GM19455 (cell line): ENCODE measurements around the gene DGKZ.

Source experiments
- ATAC-seq: cut with Tn5 transposase; IDR thresholded peaks from one replicate; pipeline ENCODE4 v1.9.1; 2021; ENCODE audit not compliant: unreplicated experiment

The DGKZ gene

DNA sequence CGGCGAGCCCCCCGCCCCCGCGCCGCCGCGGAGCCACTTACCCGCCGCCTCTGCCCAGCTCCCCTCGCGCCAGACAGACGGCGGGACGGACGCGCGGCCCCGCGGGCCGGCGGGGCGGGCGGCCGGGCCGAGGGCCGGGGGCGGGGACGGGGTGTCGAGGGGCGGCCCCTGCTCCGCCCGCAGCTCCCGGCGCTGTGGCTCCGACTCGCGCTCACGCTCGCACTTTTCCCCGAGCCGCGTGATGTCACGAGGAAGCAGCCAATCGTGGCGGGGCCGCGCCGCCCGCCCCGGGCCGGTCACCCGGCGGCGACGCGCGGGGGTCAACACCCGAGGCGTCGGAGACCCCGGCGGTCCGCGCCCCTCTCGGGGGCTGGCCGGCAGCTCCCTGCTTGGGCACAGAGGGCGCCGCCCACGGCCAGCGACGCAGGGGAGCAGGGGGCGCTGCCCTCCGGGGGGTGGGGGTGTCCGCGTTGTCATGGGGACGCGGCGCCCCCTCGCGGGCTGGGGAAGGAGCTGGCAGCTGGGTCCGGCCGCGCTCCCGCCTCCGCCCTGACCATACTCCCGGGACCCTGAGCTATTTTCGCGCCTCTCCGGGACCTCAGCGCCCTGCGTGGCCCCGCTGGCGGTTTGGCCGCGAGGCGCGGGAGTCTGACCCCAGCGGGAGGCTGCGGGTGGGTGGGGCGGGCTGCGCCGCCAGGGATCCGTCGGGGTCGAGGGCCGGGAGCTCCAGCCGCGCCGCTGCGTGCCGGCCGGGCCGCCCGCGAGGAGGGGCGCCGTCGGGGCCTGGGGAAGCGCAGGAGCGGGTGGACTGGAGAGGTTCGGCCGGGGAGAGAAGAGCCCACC lies 44.5 kb downstream of the DGKZ start, which contains the start of gene CHRM4:
CHRM4 (minus strand) TSS at position 199 of the 843 bp plus-strand sequence. CDS start 5,219 bp downstream, outside the sequence.
- no peak for ATAC-seq

DNA sequence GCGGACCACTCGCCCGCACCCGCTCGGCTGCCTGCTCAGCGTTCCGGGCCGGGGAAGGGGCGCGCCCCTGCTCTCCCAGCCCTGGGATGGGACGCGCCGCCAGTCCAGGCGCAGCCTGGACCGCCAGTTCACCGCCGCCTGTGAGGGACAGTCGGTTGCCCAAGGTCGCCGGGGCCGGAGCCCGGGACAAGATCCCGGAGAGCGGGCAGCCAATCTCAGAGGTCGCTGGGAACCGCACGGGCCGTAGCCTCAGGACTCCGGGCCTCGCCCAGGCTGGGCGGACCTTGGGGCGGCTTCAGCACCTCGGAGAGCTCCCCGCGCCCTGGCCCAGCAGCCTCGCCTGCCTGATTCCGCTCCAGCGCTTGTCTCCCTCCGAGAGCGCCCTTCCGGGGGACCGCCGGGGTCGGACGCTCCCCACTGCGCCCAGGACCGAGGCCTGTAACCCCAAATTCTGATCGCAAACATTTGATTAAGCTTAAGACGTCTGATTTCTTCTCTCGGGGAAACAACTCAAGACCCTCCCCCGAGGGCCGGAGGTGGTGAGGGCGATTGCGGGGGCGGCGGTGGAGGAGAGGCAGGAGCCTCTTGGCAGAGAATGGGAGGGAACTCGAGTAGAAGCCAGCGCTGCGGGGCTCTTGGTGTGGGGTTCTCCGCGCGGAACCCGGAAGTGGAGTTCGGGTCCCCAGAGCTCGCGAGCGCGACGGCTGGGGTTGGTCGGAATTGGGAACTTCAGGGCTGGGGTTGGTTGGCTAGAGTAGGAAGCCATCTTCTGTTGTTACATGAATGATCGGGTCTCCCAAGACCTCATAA lies 45.4 kb downstream of the DGKZ start:
- ATAC-seq, result peak; percentile 55

DNA sequence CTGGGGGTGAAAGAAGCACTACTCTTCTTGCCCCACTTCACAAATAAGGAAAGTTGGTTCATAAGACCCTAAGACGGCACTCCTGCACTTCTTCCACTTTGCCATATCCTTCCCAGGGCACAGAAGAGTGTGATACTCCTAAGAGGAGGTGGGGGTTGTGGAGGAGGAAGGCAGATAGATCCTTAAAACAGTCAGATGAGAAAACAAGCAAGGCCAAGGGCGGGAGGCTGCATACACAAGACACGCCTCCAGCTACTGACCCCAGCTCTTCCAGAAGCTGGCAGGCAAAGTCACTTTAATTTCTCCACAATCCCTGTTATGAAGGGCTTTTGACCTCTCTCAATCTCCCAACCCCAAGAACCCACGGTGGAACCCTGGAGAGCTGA lies 46.0 kb downstream of the DGKZ start:
- ATAC-seq, result no peak

DNA sequence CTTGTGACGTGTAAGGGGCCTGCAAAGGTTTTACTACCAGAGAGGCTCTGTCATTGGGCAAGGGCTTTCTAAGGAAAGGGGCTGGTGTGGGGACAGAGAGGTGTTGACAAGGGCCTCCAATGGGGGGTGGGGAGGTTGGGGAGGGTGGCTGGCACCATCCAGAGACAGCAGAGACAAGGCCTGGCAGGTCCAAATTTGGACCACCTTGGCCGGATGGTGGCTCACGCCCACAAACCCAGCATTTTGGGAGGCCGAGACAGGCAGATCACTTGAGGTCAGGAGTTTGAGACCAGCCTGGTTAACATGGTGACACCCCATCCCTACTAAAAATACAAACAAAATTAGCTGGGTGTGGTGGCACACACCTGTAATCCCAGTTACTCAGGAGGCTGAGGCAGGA lies 46.5 kb downstream of the DGKZ start:
- ATAC-seq, result no peak

DNA sequence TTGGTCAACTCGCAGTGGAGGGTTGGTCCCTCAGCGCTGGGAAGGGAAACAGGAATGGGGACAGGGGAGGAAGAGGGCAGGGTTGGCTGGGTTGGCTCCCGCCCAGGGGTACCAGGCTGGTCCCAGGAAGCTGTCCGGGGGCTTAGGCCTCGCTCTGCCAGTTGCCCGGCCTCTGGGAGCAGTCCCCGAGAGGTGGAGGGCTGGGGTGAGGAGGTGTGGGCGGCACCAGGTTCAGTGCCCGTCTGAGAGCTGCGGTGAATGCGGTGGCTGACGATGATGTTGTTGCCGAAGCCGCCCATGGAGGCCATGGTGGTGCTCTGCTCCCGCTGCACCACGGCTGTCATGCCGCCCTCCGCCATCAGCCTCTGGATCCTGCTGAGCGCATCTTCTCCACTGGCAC lies 50.3 kb downstream of the DGKZ start:
- no peak for ATAC-seq

DNA sequence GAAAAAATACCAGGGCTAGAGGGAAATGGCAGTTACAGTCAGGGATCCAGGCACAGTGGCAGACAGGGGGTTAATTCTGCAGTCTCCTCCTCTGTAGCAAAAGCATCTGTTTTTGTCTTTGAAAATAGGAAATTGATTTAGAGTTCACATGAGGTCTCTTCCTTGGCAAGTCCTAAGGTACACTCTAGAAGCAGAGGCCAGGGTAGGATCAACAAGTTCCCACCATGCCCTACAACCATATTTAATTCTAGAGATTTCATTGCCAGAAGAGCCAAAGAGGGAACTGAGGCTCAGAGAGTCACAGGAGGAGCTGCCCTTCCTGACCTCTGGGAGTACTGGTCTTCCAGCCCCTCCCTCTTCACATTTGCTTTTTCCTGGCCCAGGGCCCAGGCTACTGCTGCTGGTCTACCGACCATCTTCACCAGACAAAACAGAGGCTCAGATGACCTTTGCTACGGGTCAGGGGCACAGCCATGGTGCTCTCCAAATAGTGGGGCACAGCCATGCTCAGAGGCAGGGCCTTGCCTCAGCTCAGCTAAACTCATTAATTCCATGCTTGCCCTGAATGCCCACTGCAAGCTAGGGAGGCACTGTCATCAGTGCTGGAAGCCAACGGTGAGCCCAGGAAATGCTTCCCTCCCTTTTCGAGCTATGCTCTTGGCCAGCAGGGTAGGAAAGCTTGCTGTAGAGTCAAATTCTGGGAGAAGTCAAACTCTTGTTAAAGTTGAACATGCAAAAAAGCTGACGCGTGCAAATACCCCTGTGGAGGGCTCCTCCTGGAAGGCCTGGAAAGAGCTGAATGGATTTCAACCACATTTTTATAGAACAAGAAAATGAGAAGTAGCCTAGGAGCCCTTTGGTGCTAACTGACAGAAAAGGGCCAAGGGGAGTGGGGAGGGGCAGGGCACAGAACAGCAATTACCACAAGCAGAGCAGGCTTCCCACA lies 56.0 kb downstream of the DGKZ start:
- ATAC-seq, result no peak

DNA sequence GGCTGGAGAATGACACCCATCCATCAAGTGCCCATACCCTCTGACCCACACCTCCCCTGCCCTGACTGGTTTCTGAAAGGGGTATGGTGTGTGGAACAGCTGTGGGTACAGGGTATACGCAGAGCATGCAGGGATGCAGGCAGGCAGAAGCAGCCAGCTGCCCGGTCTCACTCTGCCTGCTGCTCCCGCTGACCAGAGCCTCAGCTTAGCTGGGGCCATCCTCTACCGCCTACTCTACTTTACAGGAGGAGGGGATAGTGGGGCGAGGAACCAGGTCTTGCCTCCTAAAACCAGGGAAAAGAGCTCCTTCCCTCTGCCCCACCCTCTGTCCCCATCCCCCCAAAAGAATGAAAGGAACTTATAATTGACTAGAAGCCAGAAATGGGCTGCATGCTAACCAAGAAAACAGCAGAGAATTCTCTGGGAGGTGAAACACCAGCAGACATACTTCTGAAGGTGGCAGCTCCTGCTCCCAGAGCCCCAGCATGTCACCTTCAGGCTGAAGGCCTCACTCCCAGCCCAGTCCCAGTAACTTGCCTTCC lies 57.3 kb downstream of the DGKZ start:
- ATAC-seq, result no peak

DNA sequence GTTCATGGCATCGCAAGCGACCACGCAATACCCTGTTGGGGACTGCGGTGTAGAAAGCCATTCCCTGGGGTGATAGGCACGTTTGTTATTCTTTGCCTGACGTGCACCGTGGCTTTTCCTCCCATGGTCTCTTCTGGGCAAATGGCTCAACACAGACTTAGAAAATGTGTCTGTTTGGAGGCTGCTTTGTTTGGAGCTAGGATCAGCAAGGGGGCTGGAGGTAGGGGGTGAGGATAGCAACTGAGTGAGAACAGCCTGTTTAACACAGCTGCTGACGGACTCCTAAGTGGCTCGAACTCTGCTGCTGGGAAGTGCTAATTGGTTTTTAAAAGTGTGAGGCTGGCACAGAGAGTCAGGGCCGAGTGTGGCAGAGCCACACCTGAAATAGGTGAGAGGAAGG lies 60.4 kb downstream of the DGKZ start:
- ATAC-seq, result no peak

DNA sequence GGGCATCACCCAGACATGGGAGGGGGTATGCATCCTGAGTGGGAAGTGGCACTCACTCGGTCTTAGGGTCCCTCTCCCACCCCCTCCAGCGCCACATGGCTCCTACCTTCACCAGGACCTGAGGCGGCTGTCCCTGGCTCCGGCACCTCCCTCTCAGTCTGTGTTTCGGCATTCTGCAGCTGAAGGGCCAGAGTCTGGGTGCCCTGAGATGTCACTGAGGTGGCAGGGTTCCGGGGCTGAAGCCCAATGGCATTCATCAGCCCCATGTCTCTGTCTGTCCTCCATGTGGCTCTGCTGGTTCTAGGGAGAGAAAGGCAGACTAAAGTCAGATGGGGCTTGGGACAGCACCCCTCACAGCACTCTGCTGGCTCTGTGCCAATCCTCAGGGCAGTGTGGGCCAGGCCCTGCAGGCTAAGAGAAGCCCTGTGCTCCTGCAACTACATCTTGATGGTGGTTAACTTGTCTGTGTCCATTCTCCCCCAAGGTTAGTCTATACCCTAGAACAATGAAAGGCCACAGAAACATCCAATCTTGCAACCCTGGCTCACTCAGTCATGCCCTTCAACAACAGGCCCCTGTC lies 61.2 kb downstream of the DGKZ start:
- no peak for ATAC-seq

DNA sequence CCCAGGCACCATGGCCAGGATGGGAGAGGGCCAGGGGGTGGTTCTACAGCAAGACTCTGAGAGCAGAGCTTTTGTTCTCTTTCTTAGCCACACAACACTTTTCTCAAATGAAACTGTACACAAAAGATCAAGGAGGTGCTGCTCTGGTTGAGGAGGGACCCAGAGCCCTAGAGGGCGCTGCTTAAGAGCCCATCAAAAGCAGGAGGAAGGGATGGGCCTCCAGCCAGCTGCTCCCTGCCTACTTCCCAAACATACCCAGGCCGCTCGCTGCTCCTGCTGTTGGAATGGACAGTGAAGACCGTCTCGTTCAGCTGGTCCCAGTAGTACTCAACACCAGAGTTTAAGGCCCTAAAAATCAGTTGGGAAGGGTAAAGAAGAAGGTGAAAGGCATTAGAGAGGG lies 62.8 kb downstream of the DGKZ start:
- ATAC-seq, result no peak

DNA sequence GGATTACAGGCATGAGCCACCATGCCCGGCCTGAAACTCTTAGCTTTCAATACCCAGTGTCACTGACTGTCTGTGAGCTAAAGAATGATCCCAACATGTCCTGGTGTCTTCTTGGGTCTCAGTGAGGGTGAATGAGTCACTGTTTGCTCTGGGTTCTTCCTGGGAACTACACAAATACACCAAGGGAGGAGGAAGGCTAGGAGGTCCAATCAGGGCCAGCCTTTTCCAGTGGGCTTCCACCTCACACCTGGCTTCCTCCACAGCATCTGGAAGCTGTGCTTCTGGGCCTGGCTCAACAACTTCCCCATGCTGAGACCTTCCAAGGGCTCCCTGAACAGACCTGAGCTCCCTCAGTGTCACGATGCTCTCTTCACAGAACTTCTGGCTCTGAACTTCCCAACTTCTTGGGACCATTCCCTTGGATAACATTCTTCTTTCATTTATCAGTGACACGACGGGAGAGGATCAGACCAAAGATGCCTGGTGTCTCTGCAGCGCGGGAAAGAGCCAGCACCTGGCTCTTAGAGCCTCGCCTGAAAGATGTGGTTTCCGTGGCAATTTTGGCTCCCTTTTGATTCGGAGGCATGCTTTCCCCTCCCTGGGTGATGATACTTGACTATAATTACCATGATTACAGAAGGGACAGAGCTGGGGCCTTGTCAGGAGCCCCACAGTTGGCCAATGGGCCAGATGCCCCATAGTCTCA lies 66.7 kb downstream of the DGKZ start:
- ATAC-seq, result no peak

DNA sequence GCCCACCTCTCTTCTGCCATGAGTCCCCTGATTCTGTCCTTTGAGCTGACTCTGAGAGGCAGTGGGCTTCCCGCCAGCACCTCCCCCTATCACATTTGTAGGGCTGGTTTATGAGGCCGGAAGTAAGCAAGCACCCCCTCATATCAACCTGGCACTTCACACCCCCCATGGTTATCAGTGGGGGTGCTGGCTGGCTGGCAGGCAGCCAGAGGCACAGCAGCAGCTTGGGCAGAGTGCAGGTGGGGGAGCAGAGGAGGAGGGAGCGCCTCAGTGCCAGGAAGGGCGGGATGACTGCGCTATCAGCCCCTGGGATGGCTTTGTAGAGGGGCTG lies 67.2 kb downstream of the DGKZ start:
- no peak for ATAC-seq

DNA sequence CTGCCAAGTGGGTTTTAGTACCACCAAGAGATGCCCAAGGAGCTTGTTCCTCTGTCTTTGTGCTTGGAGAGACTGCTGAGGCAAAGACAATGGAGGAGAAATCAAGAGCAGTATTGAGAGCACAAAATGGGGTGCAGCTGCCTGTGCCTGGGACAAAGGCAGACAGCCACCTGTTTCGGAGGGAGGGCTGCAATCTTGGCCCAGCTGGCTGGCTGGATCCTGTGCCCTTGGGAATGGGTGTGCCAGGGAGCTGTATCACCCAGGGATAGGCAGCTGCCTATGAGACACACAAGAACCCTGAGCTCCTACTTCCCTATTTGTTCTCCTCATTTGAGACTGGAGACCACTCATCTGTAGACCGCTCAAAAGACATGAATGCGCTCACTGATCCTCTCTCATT lies 67.6 kb downstream of the DGKZ start:
- ATAC-seq, result no peak

DNA sequence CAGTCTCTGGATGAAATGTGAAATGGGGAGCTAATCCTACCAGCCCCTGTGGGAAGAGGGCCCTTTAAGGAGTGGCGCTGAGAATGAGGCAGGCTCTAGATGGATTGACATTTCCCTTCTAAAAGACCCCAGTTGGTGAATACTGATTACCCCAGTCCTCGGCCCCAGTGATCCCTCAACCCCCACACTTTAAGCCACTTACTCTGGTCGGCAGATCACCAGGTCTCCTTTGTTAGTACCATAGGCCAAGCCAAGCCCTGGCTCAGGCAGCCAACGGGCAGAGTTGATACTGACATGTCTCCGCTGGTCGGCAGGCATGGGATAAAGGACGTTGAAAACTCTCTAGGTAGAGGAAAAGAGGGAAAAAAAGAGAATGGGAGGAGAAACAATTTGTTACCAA lies 70.4 kb downstream of the DGKZ start:
- ATAC-seq, result no peak

DNA sequence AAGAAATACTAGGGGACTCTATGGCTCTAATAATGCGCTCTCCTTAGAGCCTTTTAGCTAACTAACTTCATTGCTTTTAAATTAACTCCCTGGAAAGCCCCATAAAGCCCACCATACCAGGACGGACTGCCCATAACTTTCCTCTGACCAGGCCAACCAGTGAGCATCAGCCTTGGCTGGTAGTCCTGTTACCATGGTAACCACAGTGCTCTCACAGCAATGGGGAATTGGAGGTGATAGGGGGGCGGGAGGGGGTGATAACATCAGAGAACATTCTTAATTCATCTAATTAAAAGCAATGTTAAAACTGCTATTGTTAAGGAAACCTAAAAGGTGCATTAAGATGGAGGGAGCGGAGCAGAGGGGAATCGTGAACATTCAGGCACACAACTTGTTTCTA lies 71.5 kb downstream of the DGKZ start:
- ATAC-seq, result no peak

DNA sequence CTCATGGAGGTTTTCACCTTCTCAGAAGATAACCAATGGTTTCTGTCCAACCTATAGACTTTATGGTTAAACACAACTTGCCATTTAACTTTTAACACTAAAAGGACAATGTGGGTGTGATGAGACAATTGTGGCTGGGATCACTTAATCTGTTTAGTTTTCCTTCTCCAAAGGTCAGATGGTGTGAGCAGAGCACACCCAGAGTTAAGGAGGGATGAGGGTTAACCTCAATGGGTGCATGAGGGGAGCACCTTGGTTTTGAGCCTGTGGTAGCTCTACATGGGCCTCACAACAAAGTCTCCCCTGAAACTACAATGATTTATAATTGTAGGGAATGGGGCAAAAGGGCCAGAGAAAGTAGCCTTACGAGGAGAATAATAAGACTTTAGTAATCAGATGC lies 73.2 kb downstream of the DGKZ start:
- no peak for ATAC-seq

DNA sequence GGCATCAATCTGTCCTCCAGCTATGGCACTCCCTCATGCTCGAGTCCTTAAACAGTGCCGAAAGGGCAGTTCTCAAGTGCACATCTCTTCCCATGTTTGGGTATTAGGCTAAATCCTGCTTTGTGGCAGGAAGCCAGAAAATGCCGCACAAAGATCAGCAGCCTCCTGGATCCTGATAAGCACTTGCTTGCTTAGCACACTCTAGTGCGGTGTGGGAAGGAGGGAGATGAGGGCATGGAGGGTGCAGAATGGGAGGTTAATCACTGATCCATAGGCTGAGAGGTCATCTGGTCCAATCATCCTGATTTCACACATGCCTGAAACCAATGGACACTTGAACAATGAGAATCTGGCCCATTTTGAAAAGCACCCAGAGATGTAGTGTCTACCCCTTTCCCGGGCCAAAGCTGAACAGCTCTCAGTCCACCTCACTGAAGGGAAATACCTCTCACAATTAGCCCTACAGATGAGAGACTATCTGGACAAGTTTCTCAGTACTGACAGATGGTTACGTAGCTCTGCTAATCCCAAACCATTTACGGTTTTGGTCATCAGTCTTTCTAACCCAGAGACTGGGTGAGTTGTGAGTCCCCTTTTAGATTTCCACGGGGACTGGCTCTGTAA lies 74.1 kb downstream of the DGKZ start:
- ATAC-seq, result no peak

DNA sequence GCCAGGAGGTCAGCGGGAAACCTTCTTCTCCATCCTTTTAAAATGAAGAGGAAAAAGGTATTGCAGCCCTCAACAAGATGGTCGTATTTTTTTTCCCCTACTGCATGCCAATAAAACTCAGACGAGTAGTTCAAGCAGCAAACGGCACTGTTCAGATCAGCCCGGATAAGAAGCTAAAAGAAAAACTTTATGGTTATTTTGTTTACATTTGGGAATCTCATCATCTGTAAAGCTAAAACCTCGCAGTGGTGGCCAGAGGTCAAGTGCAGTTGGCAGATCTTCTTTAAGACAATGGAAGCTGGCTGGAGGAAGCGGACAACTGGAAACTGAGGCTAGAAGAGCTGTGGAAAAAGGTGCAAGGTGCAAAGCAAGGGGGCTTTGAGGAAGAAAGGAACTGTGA lies 75.3 kb downstream of the DGKZ start:
- ATAC-seq, result no peak

DNA sequence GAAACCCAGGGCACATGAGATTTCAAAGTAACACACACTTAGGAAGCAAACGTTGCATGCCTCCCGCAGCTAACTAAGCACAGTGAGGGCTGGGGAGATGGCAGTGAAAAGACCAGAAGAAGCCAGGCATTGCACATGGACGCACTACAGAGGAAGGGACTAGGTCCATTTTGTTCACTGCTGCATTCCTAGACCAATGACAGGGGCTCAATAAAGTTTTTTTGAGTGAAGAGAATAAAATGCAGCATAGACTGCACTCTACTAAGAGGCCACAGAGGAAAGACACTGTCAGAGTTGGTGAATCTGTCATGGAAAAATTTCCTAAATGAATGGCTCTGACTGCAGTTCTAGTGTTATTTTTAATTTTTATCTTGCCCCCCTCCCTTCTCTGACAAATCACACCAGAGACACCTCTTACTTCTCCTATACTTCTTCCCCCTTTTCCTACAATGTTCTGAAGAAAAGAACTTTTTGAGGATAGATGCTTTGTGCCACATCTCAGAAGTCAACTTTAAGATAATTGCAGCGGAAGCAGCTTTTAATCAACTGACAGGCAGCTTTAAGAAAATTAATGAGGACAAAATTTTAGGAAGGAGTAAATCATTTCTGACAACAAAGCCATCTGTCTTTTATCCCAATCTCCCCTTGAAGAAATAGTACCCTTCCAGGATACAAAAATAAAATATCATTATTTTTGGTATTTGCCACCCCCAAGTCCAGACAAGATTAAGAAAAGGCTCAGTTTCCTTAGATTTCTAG lies 79.1 kb downstream of the DGKZ start:
- no peak for ATAC-seq
